Umbilical cord (tissue), 2 donors: ENCODE measurements around the gene ARAP3. TPM values are rescaled to one million over a fixed set of nuclear protein-coding genes. Genes with fewer than 3 reads are reported as not detected.
"Not testable (repeated sequence)": the region's sequence is repeated elsewhere in the genome, so short reads cannot be mapped to it uniquely, and the experiment has no call there.

ENCODE experiments used
- DNase-seq: peaks from one replicate; pipeline ENCODE4 v3.0.0-alpha.2; 2015; ENCODE audit warnings: low spot score
- total RNA-seq: library from RNA; depleted of rRNA; stranded (reverse); fragments of >200 nt; gene quantifications from one replicate; pipeline ENCODE4 v1.2.3, GENCODE V29; 2014; ENCODE audit warnings: low replicate concordance; ENCODE audit not compliant: insufficient read depth

ARAP3 gene
- total RNA-seq, 1 donor from 2014 or later: 5.3 TPM

DNA sequence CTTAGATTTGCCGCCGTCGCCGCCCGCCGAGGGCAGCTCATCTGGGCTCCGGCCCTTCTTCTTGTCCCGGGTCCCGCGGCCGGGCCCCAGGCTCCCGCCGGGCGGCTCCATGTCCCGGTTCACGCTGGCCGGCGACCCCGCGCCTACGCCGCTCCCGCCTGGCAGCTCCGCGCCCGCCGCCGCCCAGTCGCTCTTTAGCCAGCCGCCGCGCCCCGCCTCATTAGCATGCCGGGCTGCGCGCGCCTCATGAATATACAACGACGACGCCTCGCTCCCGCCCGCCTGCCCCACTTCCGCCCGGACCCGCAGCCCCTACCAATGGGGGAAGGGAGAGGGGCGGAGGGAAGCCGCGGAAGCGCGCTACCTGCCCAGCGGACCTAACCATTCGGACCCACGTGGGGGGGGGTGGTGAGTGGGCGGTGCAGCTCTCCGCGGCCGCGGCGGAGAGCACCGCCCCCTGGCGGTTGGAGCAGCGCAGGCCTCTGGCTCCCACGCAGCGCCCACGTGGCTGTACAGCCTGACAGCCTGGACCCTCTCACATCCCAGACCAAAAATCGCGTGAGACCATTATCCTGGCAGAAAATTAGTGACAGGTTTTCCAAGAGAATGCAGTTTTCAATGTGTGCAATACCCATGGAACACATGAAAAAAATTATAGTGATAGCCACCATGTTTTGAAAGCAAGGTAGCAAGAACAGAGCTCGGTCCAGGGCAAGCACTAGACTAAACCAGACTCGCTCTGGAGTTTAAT, 63.1 kb downstream of the ARAP3 start, which contains the start of gene DIAPH1:
Gene DIAPH1 (minus strand): TSS at position 197 of the 751 bp plus-strand sequence. CDS start 86 bp downstream, at position 111.
- DNase-seq: peak; percentile 97

DNA sequence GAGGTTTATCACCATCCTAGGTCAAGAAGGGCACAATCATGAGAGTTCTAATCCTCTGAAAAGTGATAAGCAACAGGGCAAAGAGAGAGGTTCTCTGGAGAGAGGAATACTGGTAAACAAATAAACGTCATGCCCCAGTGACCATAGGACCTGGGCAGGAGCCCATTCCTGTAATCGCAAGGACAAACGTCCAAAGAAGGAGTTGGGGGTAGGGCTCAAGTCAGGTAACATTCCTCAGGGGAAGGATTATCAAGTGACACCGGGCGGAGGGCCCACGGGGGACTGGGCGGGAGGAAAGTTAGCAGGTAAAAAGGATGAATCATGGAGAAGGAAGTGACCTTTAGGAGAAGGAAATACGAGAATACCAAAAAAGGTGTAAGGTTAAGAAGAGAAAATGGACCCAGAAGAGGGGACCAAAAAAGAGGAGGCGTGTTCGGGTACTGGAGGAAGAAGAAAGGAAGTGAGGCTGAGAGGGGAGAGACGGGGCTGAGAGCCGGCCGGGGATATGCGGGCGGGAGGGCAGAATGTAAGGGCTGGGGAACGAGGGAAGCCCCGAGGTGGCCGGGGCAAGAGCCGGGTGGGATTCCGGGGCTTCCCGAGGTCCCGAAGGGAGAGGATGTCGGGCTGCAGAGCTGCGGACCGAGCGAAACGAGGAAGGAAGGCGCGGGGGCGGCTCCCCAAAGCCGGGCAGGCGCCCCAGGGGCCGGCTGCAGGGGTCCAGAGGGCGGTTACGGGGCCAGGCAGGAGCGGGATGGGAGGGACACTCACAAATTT, 63.8 kb downstream of the ARAP3 start:
- peak; percentile 45 for DNase-seq

DNA sequence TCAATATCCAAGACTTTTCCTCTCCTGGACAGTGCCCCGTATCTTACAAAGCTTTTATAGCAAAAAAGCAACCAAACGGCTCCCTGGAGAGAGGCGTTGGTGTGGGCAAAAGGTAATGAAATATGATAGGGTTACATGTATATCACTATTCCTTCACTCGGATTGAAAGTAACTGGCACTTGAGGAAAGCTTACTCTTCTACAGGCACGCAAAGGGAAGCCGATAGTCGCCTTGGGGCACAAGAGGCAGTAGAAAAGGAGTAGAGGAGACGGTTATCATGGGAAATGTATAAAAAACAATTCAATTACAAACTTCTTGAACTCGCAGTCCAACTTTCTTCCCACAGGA, 64.4 kb downstream of the ARAP3 start:
- DNase-seq: no peak

DNA sequence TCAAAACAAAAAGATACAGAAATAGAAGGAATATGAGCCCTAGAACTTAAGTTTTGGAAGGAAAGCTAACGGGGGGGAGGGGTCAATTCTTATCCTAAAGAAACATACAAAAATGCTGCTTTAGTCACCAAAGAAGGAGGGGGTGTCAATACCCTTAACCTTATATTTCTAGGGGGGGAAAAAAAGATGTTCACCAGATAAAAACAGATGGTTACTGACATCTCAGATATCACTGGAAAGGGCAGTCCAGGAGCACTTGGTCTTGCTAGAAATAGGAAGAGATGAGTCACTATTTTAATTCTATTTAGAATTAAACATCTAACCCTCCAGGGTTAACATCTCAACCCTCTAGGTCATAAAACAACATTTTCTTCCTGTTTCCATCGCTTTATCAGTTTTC, 64.9 kb downstream of the ARAP3 start:
- no peak for DNase-seq

DNA sequence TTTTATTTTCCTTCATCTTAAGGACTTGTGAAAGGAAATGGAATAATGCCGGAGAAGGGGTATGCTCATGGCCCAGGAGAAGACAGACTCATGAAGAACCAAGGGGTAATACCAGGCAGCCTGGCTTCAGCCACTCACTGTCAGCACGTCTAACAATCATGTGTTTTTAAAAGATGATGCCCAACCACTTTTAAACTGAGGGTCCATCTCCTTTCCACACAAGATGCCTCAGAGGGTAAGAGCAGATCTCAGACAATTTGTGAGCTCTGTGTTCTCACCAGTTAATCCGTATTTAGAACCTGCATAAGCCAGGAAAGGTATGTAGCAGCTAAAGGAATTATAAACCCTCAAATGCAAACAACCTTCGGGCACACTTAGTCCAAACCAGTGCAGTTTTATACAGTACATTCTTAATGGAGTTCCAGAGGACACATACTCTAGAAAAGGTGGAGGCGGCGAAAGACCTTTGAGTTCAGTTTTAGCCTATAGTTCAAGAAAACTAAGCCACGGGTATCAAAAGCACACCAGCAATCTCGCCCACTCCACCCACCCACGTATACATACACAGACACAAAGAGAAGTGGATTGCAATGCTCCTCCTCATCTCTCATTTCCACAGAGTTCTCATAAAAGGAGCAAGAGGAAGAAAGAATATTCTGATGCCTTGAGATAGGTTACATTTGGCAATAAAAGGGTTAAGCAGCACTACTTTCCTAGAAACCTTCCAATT, 65.9 kb downstream of the ARAP3 start:
- DNase-seq: no peak

DNA sequence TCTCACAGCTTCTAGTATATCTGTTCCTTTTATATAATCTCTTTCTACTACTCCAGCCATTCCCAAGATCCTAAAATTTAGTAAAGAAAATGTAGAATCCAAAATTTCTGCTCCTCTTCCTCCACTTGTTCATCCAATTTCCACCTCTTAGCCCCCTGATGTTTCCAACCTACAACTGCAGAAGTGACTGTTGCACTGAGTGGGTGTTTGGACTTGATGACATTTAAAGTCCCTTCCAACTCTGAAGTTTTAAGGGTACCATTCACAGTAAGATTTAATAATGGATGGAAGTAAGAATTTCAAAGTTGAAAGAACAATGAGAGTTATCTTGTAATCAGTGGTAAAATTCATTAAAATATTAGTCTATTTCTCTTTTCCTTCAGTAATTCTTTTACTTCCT, 68.7 kb downstream of the ARAP3 start:
- no peak for DNase-seq

DNA sequence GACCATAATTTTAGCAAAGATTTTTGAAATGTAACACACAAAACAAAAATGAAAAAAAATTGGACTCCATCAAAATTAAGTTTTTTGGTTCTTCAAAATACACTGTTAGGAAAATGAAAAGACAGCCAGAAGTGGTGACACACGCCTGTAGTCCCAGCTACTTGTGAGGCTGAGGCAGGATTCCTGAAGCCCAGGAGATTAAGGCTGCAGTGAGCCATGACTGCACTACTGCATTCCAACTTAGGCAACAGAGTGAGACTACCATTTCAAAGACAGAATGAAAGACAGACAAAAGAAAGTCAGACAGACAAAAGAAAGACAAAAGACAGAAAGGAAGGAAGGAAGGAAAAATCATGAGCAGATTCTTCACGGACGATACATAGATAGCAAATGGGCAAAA, 70.7 kb downstream of the ARAP3 start:
- DNase-seq: no peak

DNA sequence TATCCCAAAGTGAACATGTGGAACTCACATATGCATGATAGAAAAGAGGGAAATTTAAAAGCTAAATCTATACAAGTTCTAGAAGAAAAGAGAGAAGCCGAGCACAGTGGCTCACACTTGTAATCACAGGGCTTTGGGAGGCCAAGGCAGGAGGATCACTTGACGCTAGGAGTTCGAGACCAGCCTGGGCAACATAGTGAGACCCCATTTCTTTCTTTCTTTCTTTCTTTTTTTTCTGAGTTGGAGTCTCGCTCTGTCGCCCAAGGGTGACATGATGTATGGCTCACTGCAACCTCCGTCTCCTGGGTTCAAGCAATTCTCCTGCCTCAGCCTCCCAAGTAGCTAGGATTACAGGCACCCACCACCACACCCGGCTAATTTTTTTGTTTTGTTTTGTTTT, 72.1 kb downstream of the ARAP3 start:
- not testable (repeated sequence) for DNase-seq

DNA sequence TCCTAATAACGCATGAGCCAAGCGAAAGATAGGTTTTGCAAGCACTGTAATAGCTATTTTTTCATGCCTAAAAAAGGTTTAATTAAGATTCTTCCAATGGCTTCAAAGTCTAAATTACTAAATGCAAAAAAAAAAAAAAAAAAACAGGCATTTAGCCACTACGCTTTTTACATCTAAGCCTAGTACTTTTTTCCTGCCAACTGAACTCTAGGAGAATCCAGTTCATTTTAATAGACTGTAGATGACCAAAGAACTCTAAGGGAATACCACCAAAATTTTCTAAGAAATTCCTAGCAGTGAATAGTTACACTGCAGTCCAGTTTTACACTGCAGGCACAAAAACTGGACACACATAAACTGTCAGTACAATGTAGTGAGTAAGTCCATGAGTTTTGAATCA, 73.0 kb downstream of the ARAP3 start:
- no peak for DNase-seq

DNA sequence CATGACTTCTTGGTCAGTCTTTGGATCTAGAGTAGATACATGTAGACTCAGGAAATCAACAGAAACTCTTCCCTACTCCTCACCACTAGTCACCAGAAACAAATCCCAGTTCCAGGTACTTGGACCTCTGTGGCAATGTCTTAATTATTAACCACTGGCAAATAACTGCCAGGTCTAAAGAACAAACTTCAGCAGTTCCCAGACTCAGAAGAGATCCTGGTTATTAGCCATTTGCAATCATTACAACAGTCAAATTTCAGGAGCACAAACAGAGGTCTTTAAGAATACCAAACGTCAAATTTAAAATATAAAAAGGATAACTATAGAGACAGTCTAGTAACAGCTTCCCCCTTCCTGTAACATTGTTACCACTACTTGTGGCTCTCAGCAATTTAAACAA, 73.5 kb downstream of the ARAP3 start:
- DNase-seq: no peak

DNA sequence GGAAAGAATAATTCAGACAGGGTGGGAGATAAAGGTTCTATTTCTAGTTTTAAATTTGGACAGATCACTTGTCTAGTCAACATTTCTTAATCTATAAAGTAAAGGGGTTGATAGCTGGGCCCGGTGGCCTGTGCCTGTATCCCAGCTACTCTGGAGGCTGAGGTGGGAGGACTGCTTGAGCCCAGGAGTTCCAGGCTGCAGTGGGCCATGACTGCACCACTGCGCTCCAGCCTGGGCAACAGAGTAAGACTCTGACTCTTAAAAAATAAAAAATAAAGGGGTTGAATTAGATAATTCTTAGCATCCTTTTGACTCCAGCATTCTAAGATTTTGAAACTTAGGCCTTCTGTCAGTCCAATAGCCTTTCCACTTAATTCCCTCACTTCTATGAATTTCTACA, 74.0 kb downstream of the ARAP3 start:
- no peak for DNase-seq

DNA sequence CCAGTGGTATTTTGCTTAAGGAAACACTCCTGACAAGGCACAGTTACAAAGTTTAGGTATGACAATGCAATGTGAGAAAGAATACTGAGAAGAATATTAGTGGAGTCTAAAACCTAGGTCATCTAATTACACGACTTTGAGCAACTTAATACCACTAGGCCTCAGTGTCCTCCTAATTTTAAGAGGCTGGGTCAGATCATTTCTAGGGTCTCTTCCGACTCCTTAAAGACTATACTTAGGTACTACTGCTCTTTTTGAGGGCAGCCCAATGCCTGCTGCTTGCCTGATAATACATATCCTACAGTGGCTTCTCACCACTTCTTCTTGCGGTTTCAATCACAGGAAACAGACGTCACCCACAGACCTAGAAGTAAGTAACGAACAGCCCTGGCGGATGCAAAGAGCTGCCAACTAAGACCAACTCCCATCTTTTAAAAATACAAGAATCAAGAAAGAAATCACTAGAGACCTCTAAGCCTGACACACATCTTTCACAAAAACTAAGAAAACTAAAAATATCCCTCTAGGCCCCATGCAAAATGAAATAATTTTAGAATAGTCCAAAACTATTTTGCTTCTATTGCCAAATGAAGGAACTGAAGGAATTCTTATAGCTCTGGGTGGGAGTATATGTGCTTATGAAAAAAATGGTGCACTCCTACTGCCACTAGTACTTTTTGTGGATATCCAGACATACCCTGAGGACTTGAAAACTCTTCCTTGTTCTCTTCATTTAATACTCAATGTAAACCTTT, 76.3 kb downstream of the ARAP3 start:
- DNase-seq: peak; percentile 56

DNA sequence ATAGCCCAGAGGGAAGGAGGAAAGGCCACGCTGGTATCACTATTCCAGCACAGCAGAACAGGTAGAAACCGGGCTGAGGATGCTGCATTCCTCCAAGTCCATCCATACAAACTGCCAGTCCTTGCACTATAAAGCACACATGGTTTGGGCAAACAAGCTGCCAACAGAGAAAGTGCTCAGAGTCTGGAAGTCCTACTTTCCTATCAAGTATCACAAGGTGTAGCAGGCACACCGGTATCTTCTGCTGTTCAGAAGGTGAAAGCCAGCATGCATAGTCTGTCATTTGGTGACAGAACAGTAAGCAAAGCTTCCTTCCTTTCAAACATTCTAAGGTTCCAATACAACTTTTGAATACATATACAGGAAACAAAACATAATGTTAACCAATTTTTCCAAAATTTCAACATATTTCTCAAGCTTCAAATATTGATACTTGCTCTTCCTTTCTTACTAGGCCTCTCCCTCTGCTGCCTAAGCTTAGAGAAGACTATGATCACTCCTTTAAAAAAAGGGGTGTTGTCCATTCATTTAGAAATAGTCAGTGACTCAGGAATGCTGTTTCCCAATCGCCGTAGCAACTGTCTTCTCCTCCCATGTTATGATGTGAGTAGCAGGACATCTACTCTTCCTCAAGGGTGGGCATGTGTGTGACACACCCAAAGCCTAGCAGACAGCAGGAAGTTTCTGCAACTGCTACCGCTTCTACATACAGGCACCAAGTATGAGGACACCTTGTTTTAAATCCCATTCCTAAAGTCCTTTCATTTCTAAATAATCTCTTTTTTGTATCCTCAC, 77.9 kb downstream of the ARAP3 start:
- peak; percentile 88 for DNase-seq

Other genes starting within 250 kb of the ARAP3 start
- gene PCDHGC3, start 206.3 kb downstream of the ARAP3 start, total RNA-seq: 42.9 TPM
- gene PCDHGC4, start 197.2 kb downstream of the ARAP3 start, total RNA-seq: 4.8 TPM
- gene PCDHGC5, start 193.1 kb downstream of the ARAP3 start, total RNA-seq: 8.2 TPM
- gene DIAPH1, start 63.2 kb downstream of the ARAP3 start, total RNA-seq: 16.9 TPM
- gene HDAC3, start 45.4 kb downstream of the ARAP3 start, total RNA-seq: 59.9 TPM
- gene RELL2, start 45.2 kb downstream of the ARAP3 start, total RNA-seq: 0.96 TPM
- 15.4 TPM for gene FCHSD1, start 30.8 kb downstream of the ARAP3 start, total RNA-seq
- 9.9 TPM for gene PCDH1, start 196.2 kb upstream of the ARAP3 start, total RNA-seq
- 63.8 TPM for gene DELE1, start 241.6 kb upstream of the ARAP3 start, total RNA-seq